HPDE6-E6E7 (cell line): Measurements from ENCODE around the gene TSPEAR.
"Not testable (repeated sequence)": the region's sequence is repeated elsewhere in the genome, so short reads cannot be mapped to it uniquely, and the experiment has no call there.

Experiments
- DNase-seq: peaks from one replicate; pipeline ENCODE4 v3.0.0; 2011; ENCODE audit warnings: missing footprints; ENCODE audit errors: extremely low spot score

TSPEAR gene

GRCh38 chr21:44571844-44572782 is 139.3 kb downstream of the TSPEAR start:
- DNase-seq, result no peak

- DNase-seq, result no peak
Observed at GRCh38 chr21:44571296-44571695, 140.1 kb downstream of the TSPEAR start.

GRCh38 chr21:44569861-44570517 is 141.4 kb downstream of the TSPEAR start:
- no peak for DNase-seq

- no peak for DNase-seq
Observed at GRCh38 chr21:44568667-44569556, 142.5 kb downstream of the TSPEAR start.

GRCh38 chr21:44568261-44568660 is 143.1 kb downstream of the TSPEAR start:
- DNase-seq, result no peak

GRCh38 chr21:44567481-44568171 is 143.7 kb downstream of the TSPEAR start:
- no peak for DNase-seq

- no peak for DNase-seq
Observed at GRCh38 chr21:44566403-44566802, 145.0 kb downstream of the TSPEAR start.

GRCh38 chr21:44564886-44565598 is 146.3 kb downstream of the TSPEAR start:
- no peak for DNase-seq

- DNase-seq, result no peak
Observed at GRCh38 chr21:44564099-44564498, 147.3 kb downstream of the TSPEAR start.

GRCh38 chr21:44558695-44559094 is 152.7 kb downstream of the TSPEAR start, which contains the start of gene KRTAP10-3:
KRTAP10-3 (minus strand) TSS chr21:44558795; CDS start chr21:44558715, 80 bp downstream.
- no peak for DNase-seq

- not testable (repeated sequence) for DNase-seq
Observed at GRCh38 chr21:44558329-44558675, 153.1 kb downstream of the TSPEAR start.

- no peak for DNase-seq
Observed at GRCh38 chr21:44557491-44558328, 153.7 kb downstream of the TSPEAR start.

GRCh38 chr21:44556879-44557278 is 154.5 kb downstream of the TSPEAR start:
- DNase-seq, result no peak

GRCh38 chr21:44555200-44555875 is 156.0 kb downstream of the TSPEAR start:
- no peak for DNase-seq

GRCh38 chr21:44552681-44553080 is 158.7 kb downstream of the TSPEAR start:
- no peak for DNase-seq

GRCh38 chr21:44552136-44552535 is 159.2 kb downstream of the TSPEAR start:
- no peak for DNase-seq

GRCh38 chr21:44551340-44551961 is 159.9 kb downstream of the TSPEAR start, which contains the start of gene KRTAP10-2:
KRTAP10-2 (minus strand) TSS chr21:44551505; CDS start chr21:44551458, 47 bp downstream.
- DNase-seq, result no peak

GRCh38 chr21:44550807-44551206 is 160.6 kb downstream of the TSPEAR start:
- no peak for DNase-seq

GRCh38 chr21:44550285-44550684 is 161.1 kb downstream of the TSPEAR start:
- DNase-seq, result not testable (repeated sequence)
